Esophagus muscularis mucosa (tissue), 4 donors: ENCODE data around the gene SMOC1. TPM values are rescaled to one million over a fixed set of nuclear protein-coding genes. Genes with fewer than 3 reads are reported as not detected.

Experiments
- DNase-seq: peaks from one replicate; pipeline ENCODE4 v3.0.0-alpha.2; 2017; ENCODE audit errors: extremely low spot score
- H3K27ac ChIP-seq, 4 donors: fragments of 200-600 bp; sonication (generic); replicated peaks in 1 of 4; 1 replicate in 3 of 4; 2 replicates in 1 of 4; pipeline ENCODE4 v1.5.1; 2016 to 2019; ENCODE audit warnings: mild to moderate bottlenecking in 1 of 4
- H3K27me3 ChIP-seq, 4 donors: fragments of 200-600 bp; sonication (generic); one replicate each; pipeline versions ENCODE4 v1.5.1 to v1.6.0; 2016 to 2019
- H3K36me3 ChIP-seq, 4 donors: fragments of 200-600 bp; sonication (generic); one replicate each; pipeline ENCODE4 v1.5.1; 2016 to 2019
- H3K4me1 ChIP-seq, 4 donors: fragments of 200-600 bp; sonication (generic); one replicate each; pipeline ENCODE4 v1.5.1; 2016 to 2019
- H3K4me3 ChIP-seq, 4 donors: fragments of 200-600 bp; sonication (generic); 1 replicate in 2 of 4; 2 replicates in 2 of 4; pipeline ENCODE4 v1.5.1; 2016 to 2019; ENCODE audit warnings: mild to moderate bottlenecking in 4 of 4, moderate library complexity in 1 of 4
- H3K9me3 ChIP-seq, 4 donors: fragments of 200-600 bp; sonication (generic); 1 replicate in 3 of 4; 2 replicates in 1 of 4; pipeline ENCODE4 v1.5.1; 2016 to 2019
- EP300 ChIP-seq: sonication (generic); formaldehyde crosslinking; IDR thresholded peaks from one replicate; pipeline ENCODE4 v1.6.1; 2017; ENCODE audit warnings: antibody characterized with exemption
- POLR2A ChIP-seq: fragments of 450-650 bp; IDR thresholded peaks from one replicate; pipeline ENCODE4 v1.6.1; 2017; ENCODE audit warnings: antibody characterized with exemption, moderate library complexity, mild to moderate bottlenecking, low read depth
- POLR2AphosphoS5 ChIP-seq, 2 donors: sonication (generic); formaldehyde crosslinking; IDR thresholded peaks; one replicate each; pipeline ENCODE4 v1.6.1; 2017; ENCODE audit warnings: antibody characterized with exemption in 2 of 2
- WGBS: methylation state at CpG from one replicate; pipeline ENCODE4 v1.1.5; 2018; 5-methylcytosine and 5-hydroxymethylcytosine counted together
- intact Hi-C: fragments of 100-400 bp; cut with DNase I; formaldehyde crosslinking; loops from one replicate; pipeline ENCODE4 v1.15.1; 2023
- total RNA-seq, 4 donors: library from RNA; depleted of rRNA; stranded (reverse); fragments of >200 nt; gene quantifications; one replicate each; pipeline versions ENCODE4 v1.1.0 to v1.2.1, GENCODE V29; 2016
- TF ChIP-seq, protein P1 (sequence below), 3 experiments: fragments of 200-600 bp in 2 of 3; fragments of 450-650 bp in 1 of 3; sonication (generic) in 2 of 3; IDR thresholded peaks; one replicate each; pipeline ENCODE4 v1.5.1; 2017 to 2019; ENCODE audit warnings: antibody characterized with exemption in 3 of 3, mild to moderate bottlenecking in 2 of 3, moderate library complexity in 1 of 3

Gene SMOC1
- total RNA-seq, 4 donors from 2014 or later: under 0.01 to 1.8 (median 0.51) TPM

DNA sequence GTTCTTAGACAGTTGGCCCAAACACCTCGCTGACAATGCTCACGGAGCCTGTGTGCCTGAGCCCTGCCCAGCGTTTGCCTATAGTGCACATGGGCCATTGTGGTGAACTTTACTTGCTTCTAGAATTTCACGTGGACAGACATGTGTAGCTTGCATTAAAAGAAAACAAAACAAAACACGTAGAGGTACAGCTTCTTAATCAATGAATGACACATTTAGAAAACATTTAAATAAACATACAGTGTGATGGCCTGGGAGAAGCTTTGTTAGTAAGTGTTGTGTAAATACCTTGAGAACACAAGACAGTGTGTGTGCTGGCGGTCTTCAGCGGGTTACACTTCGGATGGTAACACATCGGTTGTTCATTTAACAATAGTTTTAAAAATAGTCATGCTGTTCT lies 38.1 kb downstream of the SMOC1 start:
- DNase-seq: no peak
- intact Hi-C loops: no loop called here

DNA sequence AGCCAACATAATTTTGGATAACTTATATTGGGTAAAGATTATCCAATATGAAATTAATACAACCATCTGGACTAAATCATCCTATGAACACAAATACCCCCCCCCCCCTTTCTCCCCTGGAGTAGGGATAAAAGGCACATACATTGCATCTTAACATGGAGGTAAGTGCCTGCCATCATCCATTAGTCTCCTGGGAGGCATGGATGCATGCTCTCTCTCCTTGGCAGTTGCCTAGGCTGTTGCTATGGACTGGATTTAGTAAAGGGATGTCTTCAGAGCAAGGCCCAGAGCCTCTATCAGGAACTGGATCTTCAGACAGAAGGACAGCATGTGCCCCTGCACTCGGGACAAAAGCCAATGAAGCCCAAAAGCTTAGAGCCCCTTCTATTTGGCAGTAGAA lies 40.6 kb downstream of the SMOC1 start:
- no peak for TF ChIP-seq EP300
- TF ChIP-seq POLR2AphosphoS5 (IDR thresholded peaks at IDR 0.05): no peak
- TF ChIP-seq, protein P1, sequence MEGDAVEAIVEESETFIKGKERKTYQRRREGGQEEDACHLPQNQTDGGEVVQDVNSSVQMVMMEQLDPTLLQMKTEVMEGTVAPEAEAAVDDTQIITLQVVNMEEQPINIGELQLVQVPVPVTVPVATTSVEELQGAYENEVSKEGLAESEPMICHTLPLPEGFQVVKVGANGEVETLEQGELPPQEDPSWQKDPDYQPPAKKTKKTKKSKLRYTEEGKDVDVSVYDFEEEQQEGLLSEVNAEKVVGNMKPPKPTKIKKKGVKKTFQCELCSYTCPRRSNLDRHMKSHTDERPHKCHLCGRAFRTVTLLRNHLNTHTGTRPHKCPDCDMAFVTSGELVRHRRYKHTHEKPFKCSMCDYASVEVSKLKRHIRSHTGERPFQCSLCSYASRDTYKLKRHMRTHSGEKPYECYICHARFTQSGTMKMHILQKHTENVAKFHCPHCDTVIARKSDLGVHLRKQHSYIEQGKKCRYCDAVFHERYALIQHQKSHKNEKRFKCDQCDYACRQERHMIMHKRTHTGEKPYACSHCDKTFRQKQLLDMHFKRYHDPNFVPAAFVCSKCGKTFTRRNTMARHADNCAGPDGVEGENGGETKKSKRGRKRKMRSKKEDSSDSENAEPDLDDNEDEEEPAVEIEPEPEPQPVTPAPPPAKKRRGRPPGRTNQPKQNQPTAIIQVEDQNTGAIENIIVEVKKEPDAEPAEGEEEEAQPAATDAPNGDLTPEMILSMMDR (IDR thresholded peaks at IDR 0.05): no peak
- TF ChIP-seq POLR2A: no peak
- Histone ChIP-seq H3K9me3 (no peaks in the 10 kb centered on the region), H3K36me3 (no peaks in the 10 kb centered on the region), H3K4me1 (no peaks in the 10 kb centered on the region), H3K27me3 (peaks cover 0 to 5% (median 0%) of the 10 kb centered on the region in 4 donors), H3K27ac (no peak overlapping the region), H3K4me3 (no peak overlapping the region)
- intact Hi-C loops: no loop called here
- 100% methylated on average over 1 of the region's 1 CpG for WGBS
- DNase-seq: no peak

More for the DNA sequence above, 38.1 kb downstream of the SMOC1 start:
- no peaks in the 10 kb centered on the region for H3K9me3 ChIP-seq
- H3K27ac ChIP-seq: no peak overlapping the region
- 82% methylated on average over 9 of the region's 9 CpGs for WGBS
- H3K4me1 ChIP-seq: no peaks in the 10 kb centered on the region
- no peaks in the 10 kb centered on the region for H3K27me3 ChIP-seq
- no peaks in the 10 kb centered on the region for H3K36me3 ChIP-seq
- no peak overlapping the region for H3K4me3 ChIP-seq
- no peak for TF ChIP-seq POLR2A
- TF ChIP-seq EP300: no peak
- no peak for TF ChIP-seq POLR2AphosphoS5 (IDR thresholded peaks at IDR 0.05)
- TF ChIP-seq, protein P1 (IDR thresholded peaks at IDR 0.05): no peak

DNA sequence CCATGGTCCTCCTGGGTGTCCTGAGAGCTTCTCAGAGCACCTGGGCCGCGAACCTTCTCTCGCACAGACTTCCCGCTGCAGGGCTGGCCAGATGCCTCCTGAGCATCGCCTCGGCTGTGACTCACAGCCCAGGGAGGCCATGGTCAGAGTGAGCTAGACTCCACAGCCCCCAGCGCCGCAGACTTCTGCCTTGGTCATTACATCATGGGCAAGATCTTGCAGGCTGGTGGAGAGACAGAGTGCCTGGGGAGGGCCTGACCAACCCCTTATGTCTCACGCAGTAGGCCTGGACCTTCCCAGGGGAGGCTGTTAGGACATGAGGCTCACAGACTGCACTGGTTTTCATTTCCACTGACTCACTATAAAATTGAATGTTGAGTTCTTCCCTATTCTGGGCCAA lies 41.8 kb downstream of the SMOC1 start:
- 97% methylated on average over 9 of the region's 9 CpGs for WGBS
- peaks cover 0 to 5% (median 0%) of the 10 kb centered on the region in 4 donors for H3K27me3 ChIP-seq
- DNase-seq: no peak
- no peak overlapping the region for H3K4me3 ChIP-seq
- H3K36me3 ChIP-seq: no peaks in the 10 kb centered on the region
- H3K27ac ChIP-seq: no peak overlapping the region
- no peaks in the 10 kb centered on the region for H3K4me1 ChIP-seq
- intact Hi-C loops: no loop called here
- no peaks in the 10 kb centered on the region for H3K9me3 ChIP-seq
- TF ChIP-seq, protein P1 (IDR thresholded peaks at IDR 0.05): no peak
- no peak for TF ChIP-seq POLR2AphosphoS5 (IDR thresholded peaks at IDR 0.05)
- no peak for TF ChIP-seq POLR2A
- no peak for TF ChIP-seq EP300

DNA sequence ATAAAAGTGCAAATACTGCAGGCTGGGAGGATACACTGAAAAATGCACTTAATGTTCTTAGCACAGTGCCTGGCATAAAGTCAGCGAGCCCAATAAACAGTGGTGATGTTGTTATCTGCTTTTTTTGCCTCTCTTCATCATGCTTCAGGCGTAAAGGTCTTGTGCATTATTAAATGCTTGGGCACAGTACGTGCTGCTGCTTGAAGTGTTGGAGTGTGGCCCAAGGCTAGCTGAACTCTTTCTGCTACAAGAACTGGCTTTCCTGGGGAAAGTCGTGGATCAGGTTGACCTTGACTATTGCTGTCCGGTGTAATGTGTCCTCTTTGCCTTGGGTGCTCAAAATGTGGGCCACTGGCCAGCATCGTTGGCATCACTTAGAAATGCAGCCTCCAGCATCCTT lies 43.0 kb downstream of the SMOC1 start:
- Histone ChIP-seq H3K27ac (no peak overlapping the region), H3K4me3 (no peak overlapping the region), H3K27me3 (peaks cover 0 to 5% (median 0%) of the 10 kb centered on the region in 4 donors), H3K36me3 (no peaks in the 10 kb centered on the region), H3K9me3 (no peaks in the 10 kb centered on the region), H3K4me1 (no peaks in the 10 kb centered on the region)
- TF ChIP-seq POLR2AphosphoS5 (IDR thresholded peaks at IDR 0.05) (no peak), POLR2A (no peak), EP300 (no peak)
- TF ChIP-seq, protein P1 (IDR thresholded peaks at IDR 0.05): no peak
- no peak for DNase-seq
- intact Hi-C loops: no loop called here
- 76% methylated on average over 6 of the region's 6 CpGs for WGBS

DNA sequence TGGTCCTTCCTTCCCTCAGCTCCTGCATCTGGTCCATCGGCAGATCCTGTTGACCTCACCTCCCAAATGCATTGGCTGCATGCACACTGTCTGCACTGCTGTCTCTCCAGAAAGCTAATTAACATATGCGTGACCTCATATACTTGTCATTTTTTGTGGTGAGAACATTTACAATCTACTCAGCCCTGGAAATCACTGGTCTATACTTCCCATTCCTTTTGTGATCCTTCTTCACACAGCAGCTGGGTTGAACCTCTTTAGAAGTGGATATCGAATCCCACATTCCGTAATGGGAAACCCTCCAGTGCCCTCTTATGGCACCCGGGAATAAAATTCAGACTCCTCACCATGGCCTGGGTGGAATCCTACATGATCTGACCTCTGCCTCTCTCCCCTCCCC lies 45.0 kb downstream of the SMOC1 start:
- intact Hi-C loops: no loop called here
- Histone ChIP-seq H3K4me1 (no peaks in the 10 kb centered on the region), H3K4me3 (no peak overlapping the region), H3K9me3 (no peaks in the 10 kb centered on the region), H3K36me3 (no peaks in the 10 kb centered on the region), H3K27ac (no peak overlapping the region), H3K27me3 (peaks cover 0 to 5% (median 0%) of the 10 kb centered on the region in 4 donors)
- 78% methylated on average over 5 of the region's 5 CpGs for WGBS
- no peak for DNase-seq
- TF ChIP-seq EP300 (no peak), POLR2AphosphoS5 (IDR thresholded peaks at IDR 0.05) (no peak), POLR2A (no peak)
- TF ChIP-seq, protein P1 (IDR thresholded peaks at IDR 0.05): no peak
